ENCODE measurements around the gene RNASEL.
"Not testable (repeated sequence)": the region's sequence is repeated elsewhere in the genome, so short reads cannot be mapped to it uniquely, and the experiment has no call there.

Gene RNASEL, protein sequence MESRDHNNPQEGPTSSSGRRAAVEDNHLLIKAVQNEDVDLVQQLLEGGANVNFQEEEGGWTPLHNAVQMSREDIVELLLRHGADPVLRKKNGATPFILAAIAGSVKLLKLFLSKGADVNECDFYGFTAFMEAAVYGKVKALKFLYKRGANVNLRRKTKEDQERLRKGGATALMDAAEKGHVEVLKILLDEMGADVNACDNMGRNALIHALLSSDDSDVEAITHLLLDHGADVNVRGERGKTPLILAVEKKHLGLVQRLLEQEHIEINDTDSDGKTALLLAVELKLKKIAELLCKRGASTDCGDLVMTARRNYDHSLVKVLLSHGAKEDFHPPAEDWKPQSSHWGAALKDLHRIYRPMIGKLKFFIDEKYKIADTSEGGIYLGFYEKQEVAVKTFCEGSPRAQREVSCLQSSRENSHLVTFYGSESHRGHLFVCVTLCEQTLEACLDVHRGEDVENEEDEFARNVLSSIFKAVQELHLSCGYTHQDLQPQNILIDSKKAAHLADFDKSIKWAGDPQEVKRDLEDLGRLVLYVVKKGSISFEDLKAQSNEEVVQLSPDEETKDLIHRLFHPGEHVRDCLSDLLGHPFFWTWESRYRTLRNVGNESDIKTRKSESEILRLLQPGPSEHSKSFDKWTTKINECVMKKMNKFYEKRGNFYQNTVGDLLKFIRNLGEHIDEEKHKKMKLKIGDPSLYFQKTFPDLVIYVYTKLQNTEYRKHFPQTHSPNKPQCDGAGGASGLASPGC

DNA sequence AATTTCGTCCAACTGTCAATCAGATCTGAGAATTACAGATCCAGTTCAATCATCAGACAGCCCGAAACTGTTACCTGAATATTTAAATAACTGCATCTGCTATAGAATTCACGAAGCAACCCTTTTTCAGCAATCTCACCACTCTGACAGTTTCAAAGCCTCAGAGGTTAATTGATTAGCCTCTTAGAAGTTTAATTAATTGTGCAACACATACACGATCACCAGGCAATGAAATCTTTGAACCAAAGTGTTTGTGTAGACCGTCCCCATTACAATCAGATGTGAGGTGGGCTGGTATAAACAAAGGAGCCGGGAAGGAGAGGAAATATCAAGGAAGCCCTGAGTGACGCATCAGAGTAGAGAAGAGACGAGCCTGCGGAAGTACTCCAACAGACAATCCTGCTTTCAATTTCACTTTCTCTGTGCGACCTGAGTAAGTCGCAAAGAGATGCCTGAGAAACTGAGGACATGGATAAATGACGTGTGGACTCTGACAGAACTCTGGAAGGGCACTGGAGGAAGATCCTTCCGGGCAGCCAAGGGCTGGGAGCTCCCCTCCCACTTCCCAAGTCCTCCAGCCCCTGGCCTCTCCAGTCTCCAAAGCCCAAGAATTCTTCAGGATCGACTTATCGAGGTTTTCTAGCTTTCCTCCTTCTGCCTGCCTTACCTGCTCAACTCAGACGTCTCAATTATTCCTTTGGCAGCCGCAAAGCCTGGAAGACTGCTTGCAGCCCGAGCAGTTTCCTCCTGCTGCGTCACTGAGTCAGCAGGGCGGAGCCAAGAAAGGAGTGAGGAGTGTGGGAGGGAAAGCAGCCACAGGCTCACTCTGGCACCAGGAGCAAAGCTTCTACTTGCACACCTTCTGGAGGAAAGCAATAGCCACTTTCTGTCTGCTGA lies at the start of gene RNASEL:
Gene RNASEL, minus strand, starts transcription at position 757 of the 897 bp plus-strand sequence. CDS start 2,450 bp downstream, outside the sequence.
- DNase-seq, result peak; percentile 36

DNA sequence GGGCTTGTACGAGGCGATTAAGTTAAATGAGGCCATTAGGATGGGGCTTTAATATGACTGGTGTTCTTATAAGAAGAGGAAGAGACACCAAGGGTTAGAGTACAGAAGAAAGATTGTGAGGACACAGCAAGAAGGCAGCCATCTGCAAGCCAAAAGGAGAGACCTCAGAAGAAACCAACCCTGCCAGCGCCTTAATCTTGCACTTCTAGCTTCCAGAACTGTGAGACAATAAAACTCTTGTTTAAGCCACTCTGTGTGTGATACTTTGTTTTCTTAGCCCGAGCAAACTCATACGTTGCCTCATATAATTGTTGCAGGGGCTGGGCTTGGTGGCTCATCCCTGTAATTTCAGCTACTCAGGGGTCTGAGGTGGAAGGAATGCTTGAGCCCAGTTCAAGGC lies 48.7 kb upstream of the RNASEL start:
- DNase-seq, result no peak

DNA sequence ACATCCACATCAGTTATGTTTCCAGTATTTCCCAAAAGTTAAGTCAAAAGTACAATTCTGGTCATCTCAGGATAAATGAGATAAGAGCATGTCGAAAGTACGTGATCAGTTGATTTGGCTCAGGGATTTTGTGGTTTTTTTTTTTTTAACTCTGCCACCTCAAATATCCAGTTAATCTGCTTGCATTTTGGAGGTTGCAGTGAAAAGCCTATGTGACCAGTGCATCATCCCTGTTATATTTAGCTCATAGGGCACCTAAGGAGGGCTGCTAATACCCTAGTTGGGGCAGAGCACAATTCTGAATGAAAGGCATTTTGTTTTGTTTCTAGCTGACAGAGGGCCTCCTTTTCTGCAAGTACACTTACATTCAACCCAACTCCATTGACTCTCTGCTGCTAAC lies 46.8 kb upstream of the RNASEL start:
- DNase-seq, result no peak

DNA sequence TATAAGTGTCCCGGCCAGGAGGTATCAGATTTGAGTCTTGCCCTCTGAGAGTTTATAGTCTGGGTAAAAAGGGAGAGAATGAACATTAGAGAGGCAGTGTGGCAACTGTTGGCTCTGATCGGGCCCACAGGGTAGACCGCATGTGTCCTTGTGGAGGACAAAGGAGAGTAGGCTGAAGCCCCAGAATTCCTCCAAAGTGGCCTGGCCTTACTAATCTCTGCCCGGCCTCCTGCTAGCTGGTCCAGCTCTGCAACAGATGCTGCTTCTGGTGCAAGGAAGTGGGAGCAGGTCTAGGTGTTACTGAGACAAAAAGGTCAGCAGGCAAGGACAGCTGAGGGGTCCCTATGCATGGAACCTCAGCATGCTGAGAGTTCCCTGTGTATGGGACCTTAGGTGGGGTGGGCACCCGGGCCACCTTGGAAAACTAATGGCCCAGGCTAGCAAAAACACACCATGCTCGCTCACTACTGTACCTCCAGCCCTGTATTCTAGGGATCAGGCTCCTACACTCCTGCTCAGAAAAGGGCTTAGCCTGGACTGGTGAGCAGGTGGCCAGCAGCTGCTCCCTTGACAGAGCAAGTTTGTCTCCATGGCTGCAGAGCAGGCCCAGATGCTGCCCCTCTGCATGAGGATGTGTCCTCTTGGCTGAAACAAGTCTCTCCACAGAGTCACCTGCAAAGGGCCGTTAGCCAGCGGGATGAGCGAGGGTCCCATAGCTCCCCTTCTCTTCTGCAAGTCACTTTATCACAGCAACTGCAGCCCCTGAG lies 45.4 kb upstream of the RNASEL start:
- peak; percentile 59 for DNase-seq

DNA sequence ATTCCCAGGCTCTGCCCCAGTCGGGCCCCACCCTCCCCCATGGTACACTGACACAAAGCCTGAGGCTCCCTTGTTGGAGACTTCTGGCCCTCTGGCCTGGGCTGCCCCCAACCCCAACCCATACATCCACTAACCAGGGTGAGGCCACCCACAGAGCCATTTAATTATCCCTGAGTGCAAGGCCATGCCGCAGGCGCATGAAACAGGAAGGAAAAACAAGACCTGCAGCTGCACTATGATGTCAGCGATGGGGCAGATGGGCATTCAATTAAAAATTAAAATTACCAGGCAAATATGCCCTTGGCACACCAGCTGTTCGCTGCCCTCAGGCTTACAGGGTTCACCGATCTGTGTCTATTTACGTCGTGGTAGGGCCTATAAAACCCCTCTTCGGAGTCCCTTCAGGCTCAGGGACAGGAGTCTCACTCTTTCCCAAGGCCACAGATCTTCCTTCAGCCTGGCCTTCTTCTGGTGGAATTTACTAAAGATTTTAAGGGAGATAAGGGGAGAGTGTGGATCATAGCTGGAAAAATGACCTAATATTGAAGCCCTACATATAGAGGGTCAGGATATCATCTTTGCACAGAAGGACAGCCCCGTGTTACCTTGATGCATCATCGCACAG lies 44.7 kb upstream of the RNASEL start:
- peak; percentile 85 for DNase-seq

DNA sequence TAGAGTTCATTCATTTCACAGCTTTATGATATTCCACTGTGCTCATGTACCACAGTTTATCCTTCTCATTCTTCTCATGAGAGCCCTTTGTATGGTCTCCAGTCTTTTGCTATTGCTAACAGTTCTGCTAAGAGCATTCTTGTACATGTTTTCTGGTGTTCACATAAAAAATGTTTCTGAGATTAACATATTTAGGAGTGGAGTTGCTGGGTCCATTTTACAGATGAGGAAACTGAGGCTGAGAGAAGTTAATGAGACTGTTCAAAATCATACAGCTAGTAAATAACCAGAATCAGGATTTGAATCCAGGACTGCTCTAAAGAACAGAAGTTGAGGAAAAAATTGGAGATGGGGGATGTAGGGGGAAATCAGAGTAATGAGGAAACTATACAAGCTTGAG lies 44.0 kb upstream of the RNASEL start:
- DNase-seq, result no peak

DNA sequence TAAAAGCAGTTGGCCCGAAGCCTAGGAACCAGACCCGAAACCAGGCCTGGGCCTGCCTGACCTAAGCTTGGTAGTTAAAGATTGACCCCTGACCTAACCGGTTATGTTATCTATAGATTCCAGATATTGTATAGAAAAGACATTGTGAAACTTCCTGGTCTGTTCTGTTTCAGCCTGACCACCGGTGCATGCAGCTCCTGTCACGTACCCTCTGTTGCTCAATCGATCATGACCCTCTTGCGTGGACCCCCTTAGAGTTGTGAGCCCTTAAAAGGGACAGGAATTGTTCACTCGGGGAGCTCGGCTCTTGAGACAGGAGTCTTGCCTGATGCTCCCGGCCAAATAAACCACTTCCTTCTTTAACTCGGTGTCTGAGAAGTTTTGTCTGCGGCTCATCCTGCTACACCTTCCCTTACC lies 43.4 kb upstream of the RNASEL start:
- DNase-seq, result not testable (repeated sequence)

DNA sequence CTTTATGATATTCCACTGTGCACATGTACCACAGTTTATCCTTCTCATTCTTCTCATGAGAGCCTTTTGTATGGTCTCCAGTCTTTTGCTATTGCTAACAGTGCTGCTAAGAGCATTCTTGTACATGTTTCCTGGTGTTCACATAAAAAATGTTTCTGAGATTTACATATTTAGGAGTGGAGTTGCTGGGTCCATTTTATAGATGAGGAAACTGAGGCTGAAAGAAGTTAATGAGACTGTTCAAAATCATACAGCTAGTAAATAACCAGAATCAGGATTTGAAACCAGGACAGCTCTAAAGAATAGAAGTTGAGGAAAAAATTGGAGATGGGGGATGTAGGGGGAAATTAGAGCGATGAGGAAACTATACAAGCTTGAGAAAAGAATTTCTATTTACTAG lies 42.9 kb upstream of the RNASEL start:
- DNase-seq, result no peak

DNA sequence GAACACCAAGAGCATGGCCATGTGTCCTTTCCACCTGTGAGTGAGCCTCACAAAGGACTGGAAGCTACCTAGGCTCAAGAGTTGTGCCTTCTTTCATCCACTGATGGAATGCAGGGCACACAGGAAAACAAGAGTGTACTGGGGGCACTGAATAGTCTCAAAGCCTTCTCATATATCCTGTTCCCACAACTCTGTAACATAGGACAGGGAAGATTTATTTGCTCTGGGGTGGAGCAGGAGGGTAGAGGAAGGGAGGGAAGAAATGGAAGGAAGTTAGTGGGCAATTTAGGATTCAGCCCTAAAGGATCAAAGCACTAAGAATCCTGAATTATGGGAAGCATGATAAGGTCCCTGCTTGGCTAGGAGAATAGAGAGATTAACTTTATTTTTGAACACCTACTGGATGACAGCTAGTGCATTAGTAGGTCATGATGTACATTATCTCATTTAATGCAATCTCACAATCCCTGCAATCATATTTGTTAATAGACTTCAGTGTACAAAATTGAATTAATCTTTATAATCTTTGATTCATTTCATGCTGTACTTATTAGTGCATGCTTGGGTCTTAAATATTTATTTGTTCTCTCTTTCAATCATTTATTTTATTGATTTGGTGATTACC lies 42.1 kb upstream of the RNASEL start:
- no peak for DNase-seq

DNA sequence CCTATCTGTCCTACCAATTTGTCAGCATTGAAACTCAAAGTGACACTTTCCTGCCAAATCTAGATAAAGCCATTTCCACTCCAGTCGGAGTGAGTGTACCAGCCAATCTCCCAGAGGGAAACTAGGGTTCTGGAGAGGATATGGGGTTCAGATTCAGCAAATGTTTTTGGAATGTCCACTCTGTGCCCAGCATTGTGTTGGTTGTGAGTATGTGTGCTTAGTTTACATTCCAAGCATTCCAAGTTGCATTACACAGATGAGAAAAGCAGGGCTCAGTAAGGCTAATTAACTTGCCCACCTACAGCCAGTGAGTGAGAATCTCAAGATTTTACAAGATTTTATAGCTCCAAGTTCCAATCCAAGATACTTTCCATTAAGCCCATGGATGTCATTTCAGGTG lies 41.5 kb upstream of the RNASEL start:
- no peak for DNase-seq

DNA sequence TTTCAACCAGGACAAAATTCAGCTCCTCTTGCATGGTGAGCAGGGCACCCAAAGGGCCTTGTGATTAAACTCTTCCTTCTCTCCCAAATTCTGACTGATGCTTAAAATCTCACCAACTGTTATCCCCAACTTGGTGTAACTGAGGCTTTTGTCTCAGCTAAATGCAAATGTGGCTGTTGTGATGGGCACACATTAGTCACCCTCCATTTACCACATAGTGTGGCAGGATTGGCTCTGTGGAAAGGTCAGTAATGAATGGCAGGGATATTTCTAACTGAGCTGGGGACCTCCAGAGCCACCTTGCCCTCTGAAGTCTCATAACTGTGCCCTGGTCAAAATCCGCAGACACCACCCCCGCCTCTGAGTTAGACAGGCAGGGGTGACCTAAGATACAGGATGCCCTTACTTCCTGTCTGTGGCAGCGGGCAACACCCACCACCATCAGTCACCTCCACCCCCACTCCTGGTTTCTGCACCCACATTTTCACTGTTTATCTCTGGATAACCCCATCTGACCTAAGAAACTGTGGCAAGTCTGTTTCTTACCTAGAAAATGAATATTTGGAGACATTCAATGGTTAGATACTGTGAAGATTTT lies 40.5 kb upstream of the RNASEL start:
- no peak for DNase-seq

DNA sequence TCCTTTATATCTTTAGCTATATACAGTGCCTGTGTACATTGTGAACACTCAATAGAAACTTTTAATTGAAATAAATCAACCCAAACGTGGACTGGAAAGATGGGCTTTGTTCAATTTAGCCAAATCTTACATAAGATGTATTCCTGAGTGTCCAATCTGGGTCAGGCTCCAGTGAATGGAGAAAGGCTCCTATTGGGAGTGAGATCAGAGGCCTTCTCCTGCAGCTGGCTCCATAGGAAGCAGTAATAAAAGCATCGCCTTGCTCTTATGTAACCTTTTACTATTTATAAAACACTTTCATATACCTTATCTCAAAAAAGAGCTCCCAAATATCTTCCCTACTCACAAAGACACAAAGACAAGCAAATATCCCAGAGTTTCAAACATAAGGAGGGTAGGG lies 40.0 kb upstream of the RNASEL start:
- DNase-seq, result no peak

DNA sequence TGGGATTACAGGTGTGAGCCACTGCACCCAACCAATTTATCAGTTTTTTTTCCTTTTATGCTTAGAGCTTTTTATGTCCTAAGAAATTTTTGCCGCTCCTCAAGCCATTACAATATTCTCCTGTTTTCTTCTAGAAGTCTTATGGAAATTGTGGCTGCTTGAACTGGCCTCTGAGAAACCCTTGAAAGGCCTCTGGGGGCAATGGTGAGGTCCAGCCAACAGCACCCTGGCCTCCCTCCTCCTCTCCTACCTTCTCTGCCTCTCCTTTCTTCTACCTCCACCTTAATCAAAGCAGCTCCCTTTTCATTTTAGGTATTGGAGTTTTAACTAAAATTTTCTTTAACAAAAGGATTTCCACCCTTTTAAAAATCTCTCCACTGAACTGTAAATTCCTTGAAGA lies 39.6 kb upstream of the RNASEL start:
- no peak for DNase-seq

DNA sequence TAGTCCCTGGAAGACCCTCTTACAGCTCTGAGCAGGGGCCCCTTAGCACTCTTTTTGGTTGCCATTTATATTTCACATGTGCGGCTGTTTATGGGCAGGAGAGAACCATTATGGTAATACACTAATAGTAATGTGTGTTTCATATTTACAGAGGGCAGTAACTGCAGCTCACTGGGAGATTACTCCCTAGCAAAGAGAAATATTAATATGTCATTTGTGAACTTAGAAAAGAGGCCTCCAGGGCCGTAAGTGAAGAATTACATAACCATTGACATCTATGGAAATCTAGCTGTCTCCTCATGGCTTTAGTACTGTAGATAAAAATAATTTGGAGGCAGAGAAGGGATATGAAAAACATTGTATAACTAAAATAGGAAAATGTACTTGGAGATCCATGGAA lies 38.6 kb upstream of the RNASEL start:
- no peak for DNase-seq

DNA sequence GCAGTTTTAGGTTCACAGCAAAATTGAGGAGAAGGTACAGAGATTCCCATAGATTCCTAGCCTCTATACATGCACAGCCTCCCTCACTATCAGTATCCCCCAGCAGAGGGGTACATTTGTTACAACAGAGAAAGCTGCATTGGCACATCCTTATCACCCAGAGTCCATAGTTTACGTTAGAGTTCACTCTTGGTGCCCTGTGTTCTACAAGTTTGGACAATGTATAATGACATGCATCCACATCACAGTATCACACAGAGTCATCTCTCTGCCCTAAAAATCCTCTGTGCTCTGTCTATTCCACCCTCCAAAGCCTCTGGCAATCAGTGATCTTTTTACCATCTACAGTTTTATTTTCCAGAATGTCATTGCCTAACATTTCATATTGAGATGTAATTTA lies 37.5 kb upstream of the RNASEL start:
- DNase-seq, result no peak

DNA sequence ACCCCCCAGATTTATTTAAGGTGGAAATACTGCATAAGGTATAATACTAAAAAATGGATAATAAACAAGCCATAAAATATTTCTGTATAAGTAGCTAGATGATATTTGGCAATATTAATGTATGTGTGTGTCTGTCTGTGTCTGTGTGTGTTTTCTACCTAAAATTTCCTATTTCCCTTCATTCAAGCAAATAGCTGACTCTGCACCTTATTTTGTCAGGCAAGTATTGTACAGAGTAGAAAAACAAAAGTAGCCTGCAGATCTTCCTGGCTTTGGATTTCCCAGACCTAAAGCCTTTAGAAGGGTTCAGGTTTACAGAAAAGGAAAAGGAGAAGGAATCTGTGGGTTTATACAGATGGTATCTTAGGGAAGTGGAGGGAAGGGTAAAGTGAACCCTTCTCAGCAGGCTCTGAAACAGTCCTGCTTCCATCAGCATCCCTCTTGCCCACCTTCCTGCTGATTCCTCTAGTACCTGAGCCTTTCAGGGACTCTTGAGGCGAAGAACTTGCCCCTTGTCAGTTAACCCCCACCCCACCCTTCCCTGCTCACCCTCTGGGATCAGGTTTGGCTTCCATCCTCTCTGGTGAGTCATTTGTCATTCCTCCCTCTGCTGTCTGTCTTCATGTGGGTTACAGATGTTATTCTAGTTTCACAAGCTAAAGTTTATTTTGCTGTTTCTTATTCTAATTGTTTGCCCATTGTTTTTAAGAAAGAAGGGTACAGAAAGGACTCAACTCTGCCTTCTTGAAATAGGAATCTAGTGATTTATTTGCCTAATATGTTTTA lies 36.9 kb upstream of the RNASEL start:
- no peak for DNase-seq

DNA sequence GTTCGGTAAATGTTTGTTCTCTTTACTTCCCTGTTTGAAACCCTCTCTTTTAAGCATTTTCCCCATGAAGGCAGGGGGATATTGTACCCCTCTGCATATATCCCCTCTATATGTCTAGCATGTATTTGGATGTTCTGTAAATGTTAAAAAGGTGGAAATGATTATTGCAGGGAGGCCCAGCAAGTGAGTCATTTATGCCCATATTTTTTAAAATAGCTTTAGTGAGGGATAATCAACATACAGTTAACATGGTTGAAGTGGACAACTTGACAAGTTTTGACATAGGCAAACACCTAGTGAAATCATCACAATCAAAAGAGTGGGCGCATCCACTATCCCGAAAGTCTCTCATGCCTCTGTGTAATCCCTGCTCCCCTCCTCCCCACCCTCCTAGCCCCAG lies 36.0 kb upstream of the RNASEL start:
- DNase-seq, result no peak

DNA sequence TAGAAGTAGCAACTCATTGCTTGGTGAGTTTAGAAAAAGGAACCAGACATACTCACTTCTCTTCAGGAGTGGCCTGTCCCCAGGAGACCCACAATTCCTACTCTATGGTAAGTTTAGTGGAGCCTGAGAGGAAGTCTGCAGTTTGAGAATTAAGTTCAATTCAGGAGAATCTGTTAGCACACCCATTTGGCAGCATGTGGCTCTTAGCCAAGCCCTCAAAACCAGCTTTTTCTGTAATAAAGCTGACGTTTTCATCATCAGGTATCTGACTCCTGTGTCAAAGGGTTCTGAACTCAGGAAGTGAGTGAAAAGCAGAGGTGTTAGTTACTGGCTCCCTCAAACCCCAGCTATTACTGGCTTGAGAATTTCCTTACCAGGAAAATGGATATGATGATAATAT lies 35.5 kb upstream of the RNASEL start:
- DNase-seq, result no peak

DNA sequence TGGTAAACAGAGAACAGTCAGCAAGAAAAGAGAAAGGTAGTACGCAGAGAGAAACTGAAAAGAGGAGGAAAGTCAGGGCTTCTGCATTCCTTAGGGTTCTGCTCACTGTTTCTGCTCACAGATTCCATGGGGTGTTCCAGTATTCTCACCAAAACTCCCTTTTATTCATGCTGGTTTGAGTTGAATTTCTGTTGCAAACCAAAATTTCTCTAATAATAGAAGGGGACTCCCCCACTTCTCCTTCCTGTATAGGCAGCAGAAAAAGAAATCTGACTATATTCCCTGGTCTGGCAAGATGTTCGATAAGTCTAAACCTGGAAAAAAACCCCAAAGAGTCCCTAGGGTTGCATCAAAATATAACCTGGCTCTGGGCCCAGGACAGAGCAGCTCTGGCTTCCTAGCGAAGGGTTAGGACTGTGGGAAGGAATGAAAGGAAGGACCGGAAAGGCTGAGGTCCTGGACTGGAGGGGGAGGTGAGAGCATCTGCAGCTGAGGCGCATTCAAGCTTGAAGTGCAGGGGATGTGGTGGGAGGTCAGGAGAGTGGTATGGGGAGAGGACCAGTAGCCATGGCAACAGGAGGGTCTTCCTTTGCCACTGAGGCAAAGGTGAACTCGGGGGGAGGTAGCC lies 34.0 kb upstream of the RNASEL start:
- no peak for DNase-seq

DNA sequence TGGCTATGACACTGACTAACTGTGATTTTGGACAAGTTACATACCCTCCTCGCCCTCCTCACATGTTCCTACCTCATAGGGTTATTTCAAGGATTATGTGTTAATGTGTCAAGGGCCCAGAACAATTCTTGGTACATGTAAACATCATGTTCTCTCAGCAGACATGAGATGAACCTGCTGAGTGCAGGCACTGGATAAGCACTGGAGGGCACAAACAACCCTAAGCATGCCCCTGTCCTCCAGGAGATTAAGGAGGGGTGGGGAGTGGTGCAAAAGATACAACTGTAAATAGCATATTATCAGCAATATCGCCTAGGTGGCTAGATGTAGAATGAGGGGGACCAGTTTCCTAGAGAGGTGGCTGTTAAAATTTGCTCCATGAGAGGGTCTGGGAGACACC lies 32.9 kb upstream of the RNASEL start:
- no peak for DNase-seq
